Stimulated activated CD4-positive, alpha-beta T cell treated with anti-CD3 and anti-CD28 coated beads, TNF-alpha, amount 100 ng/mL, for 24 hours (primary cell): ENCODE results near the gene ATG4C.

ENCODE experiments used
- DNase-seq, 3 experiments: peaks; one replicate each; pipeline ENCODE4 v3.0.0-alpha.2; 2020; ENCODE audit warnings: low read depth in 3 of 3

The ATG4C gene

DNA sequence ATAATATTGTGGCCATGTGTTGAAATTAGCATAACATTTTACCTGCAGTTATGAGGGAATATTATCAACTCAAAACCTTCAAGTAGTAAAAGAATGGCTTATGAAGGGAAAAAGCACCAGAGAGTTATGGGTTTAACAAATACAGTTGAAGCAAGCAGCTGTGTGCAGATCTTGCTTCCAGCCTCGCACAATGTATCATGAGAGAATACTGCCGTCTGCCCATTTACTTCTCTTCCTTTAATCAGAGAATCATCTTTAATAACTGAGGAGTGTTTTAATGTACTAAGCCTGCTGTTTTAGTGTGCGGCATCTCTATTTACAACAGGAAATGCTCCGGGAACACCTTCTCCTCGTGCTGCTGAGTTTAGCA is 120.9 kb downstream of the ATG4C start:
- no peak for DNase-seq

DNA sequence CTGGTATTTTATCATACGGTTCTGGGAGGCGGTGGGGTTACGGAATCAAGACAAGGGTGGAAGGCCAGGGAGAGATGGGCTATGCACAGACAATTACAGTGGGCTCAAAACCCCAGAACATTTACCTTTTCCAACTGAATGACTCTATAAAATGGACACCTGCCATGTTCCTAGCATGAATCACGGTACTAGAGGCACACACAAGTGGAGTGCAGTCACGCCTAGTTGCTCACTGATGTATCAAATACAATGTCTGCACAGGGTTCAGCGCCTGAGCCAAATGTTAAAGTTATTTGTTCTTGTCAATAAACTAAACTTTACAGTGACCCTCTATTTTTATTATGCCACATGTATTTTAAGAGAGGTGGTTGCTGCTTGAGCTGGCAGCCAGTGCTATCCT is 121.4 kb downstream of the ATG4C start:
- DNase-seq = no peak

DNA sequence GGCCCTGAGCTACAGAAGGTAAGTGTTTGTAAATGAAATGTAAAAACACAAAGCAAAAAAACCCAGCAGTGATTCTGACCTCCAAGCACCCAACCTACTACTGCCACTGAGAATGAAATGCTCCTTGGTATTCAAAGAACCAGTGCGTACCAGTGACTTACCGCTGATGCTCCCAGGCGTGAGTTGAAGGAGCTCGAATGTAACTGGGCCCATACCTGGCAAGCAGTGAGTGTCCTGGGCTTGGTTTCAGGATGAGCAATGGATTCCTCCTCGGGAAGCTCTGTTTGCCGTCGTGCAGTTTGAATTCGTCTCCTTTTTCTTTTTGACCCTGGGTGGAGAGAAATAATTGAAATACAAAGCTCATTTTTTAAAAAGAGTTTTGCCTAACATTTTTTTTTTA is 121.9 kb downstream of the ATG4C start:
- no peak for DNase-seq

DNA sequence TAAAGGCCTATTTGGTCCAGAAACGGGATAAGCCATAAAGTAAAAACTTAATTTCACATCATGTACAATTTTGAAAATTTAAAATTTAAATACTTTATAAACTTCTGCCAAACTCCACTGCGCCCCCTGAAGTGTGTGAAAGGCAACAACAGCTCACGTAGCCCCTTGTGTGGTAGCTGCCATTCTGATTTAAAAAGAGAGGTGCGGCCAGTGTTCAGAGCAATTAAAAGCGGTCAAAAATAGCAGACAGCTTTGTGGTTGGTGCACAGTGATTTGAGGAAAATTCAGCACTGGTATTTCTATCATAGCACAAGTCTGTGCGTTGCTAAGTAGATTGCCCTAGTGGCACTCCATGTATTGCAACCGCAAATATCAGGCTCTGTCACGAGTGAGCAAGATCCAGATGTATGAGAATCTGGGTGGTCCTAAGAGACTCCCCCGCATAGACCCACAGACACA is 122.5 kb downstream of the ATG4C start:
- no peak for DNase-seq

DNA sequence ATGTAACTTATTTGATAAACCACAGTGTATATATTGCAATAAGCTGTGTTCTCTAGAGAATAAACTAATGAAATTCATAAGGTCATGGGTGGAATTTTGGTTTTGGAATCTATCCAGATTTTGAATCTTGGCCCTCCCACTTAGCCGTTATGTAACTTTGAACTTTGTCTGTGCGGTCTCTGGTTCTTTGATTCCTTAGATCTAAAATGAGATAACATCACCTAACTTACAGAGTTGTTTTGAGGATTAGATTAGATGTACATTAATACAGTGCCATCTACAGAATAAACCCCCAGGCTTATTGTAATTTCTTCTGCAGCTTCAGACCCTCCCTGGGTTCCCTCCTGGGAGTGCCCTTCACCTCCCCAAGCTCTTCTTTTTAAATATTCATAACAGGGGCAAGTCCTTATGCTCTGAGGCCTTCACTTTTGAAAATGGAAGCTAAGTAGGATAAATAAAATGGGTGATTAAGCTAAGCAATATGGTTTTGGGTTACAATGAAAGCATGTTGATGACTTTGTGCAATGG is 124.3 kb downstream of the ATG4C start:
- no peak for DNase-seq

DNA sequence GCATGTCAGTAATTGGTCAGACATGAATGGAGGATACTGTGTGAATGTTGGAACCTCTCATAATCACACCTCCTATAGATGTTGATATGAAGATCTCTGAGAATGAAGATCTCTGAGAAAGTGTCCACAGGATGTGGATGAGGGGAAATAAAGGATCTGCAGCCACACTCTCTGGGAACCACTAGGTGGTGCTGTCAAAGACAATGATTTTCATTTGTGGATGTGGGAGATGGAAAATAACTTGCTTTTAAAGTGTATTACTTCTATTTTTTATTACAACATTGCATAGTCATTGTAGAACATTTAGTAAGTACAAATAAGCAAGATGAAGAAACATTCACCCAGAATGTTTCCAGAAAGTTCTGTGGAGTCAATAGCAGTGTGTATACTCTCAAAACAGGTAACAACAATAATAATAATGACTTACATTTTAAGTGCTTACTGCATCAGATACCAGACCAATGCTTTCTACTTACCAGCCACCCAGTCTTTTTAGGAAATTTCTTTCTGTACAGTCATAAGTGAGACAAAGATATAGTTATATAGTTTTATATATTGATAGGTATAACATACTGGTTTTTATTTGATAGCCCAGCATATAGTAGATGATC is 128.2 kb downstream of the ATG4C start:
- no peak for DNase-seq
